GM23338 (cell line): ENCODE measurements around the gene GRID1.

Experiments
- EZH2 ChIP-seq: fragments of 200-600 bp; sonication (generic); IDR thresholded peaks from one replicate; pipeline ENCODE4 v1.8.0; 2017; ENCODE audit warnings: antibody characterized with exemption, mild to moderate bottlenecking, low read depth; ENCODE audit not compliant: unreplicated experiment
- EZH2phosphoT487 ChIP-seq: fragments of 200-600 bp; sonication (generic); IDR thresholded peaks from one replicate; pipeline ENCODE4 v1.8.1; 2018; ENCODE audit warnings: antibody characterized with exemption; ENCODE audit not compliant: unreplicated experiment
- JUNB ChIP-seq: IDR thresholded peaks from one replicate; pipeline ENCODE4 v1.6.1; 2016; ENCODE audit warnings: antibody characterized with exemption; ENCODE audit not compliant: unreplicated experiment
- NANOG ChIP-seq: IDR thresholded peaks from 2 replicates; pipeline ENCODE4 v1.6.1; 2016; ENCODE audit warnings: antibody characterized with exemption, borderline replicate concordance
- POLR2AphosphoS5 ChIP-seq: IDR thresholded peaks from 2 replicates; pipeline ENCODE4 v1.6.1; 2016; ENCODE audit warnings: antibody characterized with exemption, low read depth
- REST ChIP-seq: IDR thresholded peaks from one replicate; pipeline ENCODE4 v1.6.1; 2018; ENCODE audit warnings: antibody characterized with exemption; ENCODE audit not compliant: unreplicated experiment
- TF ChIP-seq, protein P1 (sequence below), 2 experiments: fragments of 200-600 bp in 1 of 2; sonication (generic) in 1 of 2; conservative IDR thresholded peaks; 2 replicates each; pipeline versions ENCODE4 v1.5.1 to v1.6.1; 2016 to 2017; ENCODE audit warnings: antibody characterized with exemption in 2 of 2, low read depth in 2 of 2, mild to moderate bottlenecking in 2 of 2, moderate library complexity in 1 of 2

- TF ChIP-seq POLR2AphosphoS5: no peak
- TF ChIP-seq, protein P1, sequence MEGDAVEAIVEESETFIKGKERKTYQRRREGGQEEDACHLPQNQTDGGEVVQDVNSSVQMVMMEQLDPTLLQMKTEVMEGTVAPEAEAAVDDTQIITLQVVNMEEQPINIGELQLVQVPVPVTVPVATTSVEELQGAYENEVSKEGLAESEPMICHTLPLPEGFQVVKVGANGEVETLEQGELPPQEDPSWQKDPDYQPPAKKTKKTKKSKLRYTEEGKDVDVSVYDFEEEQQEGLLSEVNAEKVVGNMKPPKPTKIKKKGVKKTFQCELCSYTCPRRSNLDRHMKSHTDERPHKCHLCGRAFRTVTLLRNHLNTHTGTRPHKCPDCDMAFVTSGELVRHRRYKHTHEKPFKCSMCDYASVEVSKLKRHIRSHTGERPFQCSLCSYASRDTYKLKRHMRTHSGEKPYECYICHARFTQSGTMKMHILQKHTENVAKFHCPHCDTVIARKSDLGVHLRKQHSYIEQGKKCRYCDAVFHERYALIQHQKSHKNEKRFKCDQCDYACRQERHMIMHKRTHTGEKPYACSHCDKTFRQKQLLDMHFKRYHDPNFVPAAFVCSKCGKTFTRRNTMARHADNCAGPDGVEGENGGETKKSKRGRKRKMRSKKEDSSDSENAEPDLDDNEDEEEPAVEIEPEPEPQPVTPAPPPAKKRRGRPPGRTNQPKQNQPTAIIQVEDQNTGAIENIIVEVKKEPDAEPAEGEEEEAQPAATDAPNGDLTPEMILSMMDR (conservative IDR thresholded peaks at IDR 0.05; ENCODE audit: low read depth in 2 of 2): no peak
- TF ChIP-seq JUNB: no peak
- TF ChIP-seq EZH2: no peak
- no peak for TF ChIP-seq EZH2phosphoT487
- TF ChIP-seq NANOG: no peak
- no peak for TF ChIP-seq REST
Measured at GRCh38 chr10:86265895-86266259, 100.7 kb downstream of the GRID1 start.
